ENCODE measurements around the gene CEBPE.
"Not testable (repeated sequence)": the region's sequence is repeated elsewhere in the genome, so short reads cannot be mapped to it uniquely, and the experiment has no call there.

CEBPE gene

DNA sequence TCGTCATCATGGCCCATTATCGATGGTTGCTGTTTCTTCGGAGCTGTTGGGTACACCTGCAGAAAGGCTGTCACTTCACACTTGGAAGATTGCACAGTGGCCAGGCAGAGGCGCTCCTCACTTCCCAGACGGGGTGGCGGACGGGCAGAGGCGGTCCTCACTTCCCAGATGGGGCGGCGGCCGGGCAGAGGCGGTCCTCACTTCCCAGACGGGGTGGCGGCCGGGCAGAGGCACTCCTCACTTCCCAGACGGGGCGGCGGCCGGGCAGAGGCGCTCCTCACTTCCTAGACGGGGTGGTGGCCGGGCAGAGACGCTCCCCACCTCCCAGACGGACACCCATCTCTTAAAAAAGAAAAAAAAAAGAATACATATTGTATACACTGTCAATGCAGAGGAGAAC lies 10.9 kb downstream of the CEBPE start:
- H3K4me3 ChIP-seq (ENCODE audit: low read depth in 1 of 2, low read length in 2 of 2); H3K36me3 ChIP-seq (ENCODE audit: control insufficient read depth in 1 of 2, insufficient read depth in 2 of 2, low read length in 2 of 2); H3K9me3 ChIP-seq (ENCODE audit: control insufficient read depth in 1 of 2, low read length in 2 of 2); H3K27ac ChIP-seq (ENCODE audit: low read length); H3K4me1 ChIP-seq (ENCODE audit: control insufficient read depth in 1 of 2, insufficient read depth in 2 of 2, low read length in 2 of 2); H3K27me3 ChIP-seq (ENCODE audit: low read depth, low read length): not testable (repeated sequence)

DNA sequence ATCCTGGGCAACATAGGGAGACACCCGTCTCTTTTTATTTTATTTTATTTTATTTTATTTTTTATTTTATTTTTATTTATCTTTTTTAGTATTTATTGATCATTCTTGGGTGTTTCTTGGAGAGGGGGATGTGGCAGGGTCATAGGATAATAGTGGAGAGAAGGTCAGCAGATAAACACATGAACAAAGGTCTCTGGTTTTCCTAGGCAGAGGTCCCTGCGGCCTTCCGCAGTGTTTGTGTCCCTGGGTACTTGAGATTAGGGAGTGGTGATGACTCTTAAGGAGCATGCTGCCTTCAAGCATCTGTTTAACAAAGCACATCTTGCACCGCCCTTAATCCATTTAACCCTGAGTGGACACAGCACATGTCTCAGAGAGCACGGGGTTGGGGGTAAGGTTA lies 11.4 kb downstream of the CEBPE start:
- H3K27me3 ChIP-seq (ENCODE audit: low read depth, low read length); H3K4me3 ChIP-seq (ENCODE audit: low read depth in 1 of 2, low read length in 2 of 2); H3K9me3 ChIP-seq (ENCODE audit: control insufficient read depth in 1 of 2, low read length in 2 of 2); H3K4me1 ChIP-seq (ENCODE audit: control insufficient read depth in 1 of 2, insufficient read depth in 2 of 2, low read length in 2 of 2); H3K36me3 ChIP-seq (ENCODE audit: control insufficient read depth in 1 of 2, insufficient read depth in 2 of 2, low read length in 2 of 2); H3K27ac ChIP-seq (ENCODE audit: low read length): not testable (repeated sequence)

DNA sequence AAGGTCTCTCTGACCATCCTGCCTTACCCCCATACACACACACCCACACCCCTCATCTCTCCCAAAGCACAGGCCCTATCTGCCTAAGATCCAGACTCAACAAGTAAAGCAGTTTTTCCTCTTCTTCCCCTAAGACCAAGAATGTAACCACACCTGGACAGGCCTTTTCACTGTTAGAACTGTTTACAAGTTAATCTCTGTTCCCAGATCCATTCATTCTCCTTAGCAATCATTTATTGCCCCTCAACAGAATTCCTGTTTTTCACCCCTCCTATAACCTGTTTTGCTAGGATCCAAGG lies 12.4 kb downstream of the CEBPE start:
- Histone ChIP-seq H3K4me3 (ENCODE audit: low read depth in 1 of 2, low read length in 2 of 2) (no peak overlapping the region), H3K27ac (ENCODE audit: low read length) (no peak overlapping the region), H3K27me3 (ENCODE audit: low read depth, low read length) (no peaks in the 10 kb centered on the region), H3K36me3 (ENCODE audit: control insufficient read depth in 1 of 2, insufficient read depth in 2 of 2, low read length in 2 of 2) (no peaks in the 10 kb centered on the region), H3K4me1 (ENCODE audit: control insufficient read depth in 1 of 2, insufficient read depth in 2 of 2, low read length in 2 of 2) (peaks cover 0 to 6% of the 10 kb centered on the region in 2 donors), H3K9me3 (ENCODE audit: control insufficient read depth in 1 of 2, low read length in 2 of 2) (no peaks in the 10 kb centered on the region)

DNA sequence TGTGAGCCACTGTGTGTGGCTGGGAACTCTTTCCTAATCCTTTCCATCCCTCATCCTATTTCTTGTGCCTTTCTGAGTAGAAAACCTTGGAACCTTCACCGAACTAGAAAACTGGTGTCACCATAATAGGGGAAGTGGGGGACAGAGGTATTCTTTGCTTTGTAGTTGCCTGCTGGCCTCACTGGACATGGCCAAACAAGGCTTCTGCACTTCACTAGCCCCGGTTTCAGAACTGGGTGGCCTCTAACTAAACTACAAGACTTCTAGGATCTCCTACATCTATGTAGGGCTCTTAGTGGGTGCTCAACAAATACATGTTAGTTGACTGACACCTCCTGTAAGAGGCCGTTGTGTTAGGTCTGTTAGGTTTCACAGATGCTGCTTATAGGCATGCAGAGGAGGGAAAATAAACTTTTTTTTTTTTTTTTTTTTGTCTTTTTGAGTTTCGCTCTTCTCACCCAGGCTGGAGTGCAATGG lies 13.7 kb downstream of the CEBPE start:
- Histone ChIP-seq H3K27me3 (ENCODE audit: low read depth, low read length) (no peaks in the 10 kb centered on the region), H3K36me3 (ENCODE audit: control insufficient read depth in 1 of 2, insufficient read depth in 2 of 2, low read length in 2 of 2) (no peaks in the 10 kb centered on the region), H3K4me1 (ENCODE audit: control insufficient read depth in 1 of 2, insufficient read depth in 2 of 2, low read length in 2 of 2) (peaks cover 0 to 6% of the 10 kb centered on the region in 2 donors), H3K27ac (ENCODE audit: low read length) (no peak overlapping the region), H3K4me3 (ENCODE audit: low read depth in 1 of 2, low read length in 2 of 2) (no peak overlapping the region), H3K9me3 (ENCODE audit: control insufficient read depth in 1 of 2, low read length in 2 of 2) (no peaks in the 10 kb centered on the region)

DNA sequence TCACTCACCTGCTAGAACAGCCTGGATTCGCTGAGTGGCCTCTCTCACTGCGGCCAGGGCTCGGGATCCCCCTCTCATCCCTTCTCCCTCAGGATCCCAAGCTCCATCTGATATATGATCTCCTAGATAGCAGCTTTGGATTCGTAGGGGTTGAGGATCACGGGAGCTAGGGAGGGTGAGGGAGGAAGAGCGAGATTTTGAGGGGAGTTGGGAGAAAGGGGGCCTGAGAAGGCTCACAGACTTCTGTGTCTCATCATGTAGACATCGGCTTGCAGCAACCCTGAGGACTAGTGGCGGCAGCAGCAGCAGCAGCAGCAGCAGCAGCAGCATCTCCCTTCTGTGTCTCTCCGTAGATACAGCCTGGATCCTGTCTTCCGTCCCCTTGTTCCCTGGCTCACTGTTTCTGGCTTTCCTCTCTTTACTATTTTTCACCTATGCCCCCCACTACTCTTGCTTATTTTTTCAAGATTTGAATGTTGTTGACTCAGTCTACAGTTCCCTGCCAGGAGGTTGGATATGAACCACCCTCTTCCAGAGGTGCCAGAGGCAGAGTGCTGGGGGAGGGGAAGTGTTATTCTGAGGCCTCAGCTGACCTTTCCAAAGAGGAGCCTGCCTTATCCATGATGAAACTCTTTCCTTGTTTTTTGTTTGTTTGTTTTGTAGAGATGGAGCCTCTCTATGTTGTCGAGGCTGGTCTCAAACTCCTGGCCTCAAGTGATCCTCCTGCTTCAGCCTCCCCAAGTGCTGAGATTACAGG lies 14.3 kb downstream of the CEBPE start, which contains the start of gene CIROP:
Gene CIROP, minus strand, starts transcription at position 399 of the 757 bp plus-strand sequence. Its CDS starts 69 bp downstream, at position 330.
- H3K27ac ChIP-seq (ENCODE audit: low read length), result no peak within 1 kb of the TSS
- H3K36me3 ChIP-seq (ENCODE audit: control insufficient read depth in 1 of 2, insufficient read depth in 2 of 2, low read length in 2 of 2), result no peaks in the 10 kb centered on the region

DNA sequence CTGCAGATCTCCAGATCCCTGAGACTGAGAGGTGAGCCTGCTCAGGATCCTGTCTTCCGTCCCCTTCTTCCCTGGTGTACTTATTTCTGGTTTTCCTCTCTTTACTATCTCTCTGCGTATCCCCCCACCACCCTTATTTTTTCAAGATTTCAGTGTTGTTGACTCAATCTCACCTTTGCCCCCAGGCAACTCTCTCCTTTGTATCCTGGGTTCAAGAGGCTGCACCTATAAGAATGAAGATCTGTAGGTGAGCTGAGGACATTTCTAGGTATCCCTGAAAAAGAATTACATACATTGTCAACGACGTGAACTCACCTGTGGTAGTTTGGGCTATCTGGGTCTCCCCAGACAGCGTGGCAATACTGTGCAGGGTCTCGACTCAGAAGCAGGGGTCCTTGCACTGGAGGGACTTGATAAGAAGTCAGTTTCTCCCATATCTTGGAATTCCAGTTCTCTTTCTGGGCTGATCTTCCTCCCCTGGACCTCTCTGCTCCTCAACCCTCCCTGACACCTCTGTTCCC lies 14.9 kb downstream of the CEBPE start:
- H3K27me3 ChIP-seq (ENCODE audit: low read depth, low read length), result no peaks in the 10 kb centered on the region
- H3K27ac ChIP-seq (ENCODE audit: low read length), result no peak overlapping the region
- H3K4me3 ChIP-seq (ENCODE audit: low read depth in 1 of 2, low read length in 2 of 2), result no peak overlapping the region
- H3K9me3 ChIP-seq (ENCODE audit: control insufficient read depth in 1 of 2, low read length in 2 of 2), result no peaks in the 10 kb centered on the region
- peaks cover 0 to 3% of the 10 kb centered on the region in 2 donors for H3K36me3 ChIP-seq (ENCODE audit: control insufficient read depth in 1 of 2, insufficient read depth in 2 of 2, low read length in 2 of 2)
- H3K4me1 ChIP-seq (ENCODE audit: control insufficient read depth in 1 of 2, insufficient read depth in 2 of 2, low read length in 2 of 2), result peaks cover 0 to 6% of the 10 kb centered on the region in 2 donors

More for the DNA sequence above, 14.3 kb downstream of the CEBPE start, which contains the start of gene CIROP:
- Histone ChIP-seq H3K4me1 (ENCODE audit: control insufficient read depth in 1 of 2, insufficient read depth in 2 of 2, low read length in 2 of 2) (peaks cover 0 to 6% of the 10 kb centered on the region in 2 donors), H3K4me3 (ENCODE audit: low read depth in 1 of 2, low read length in 2 of 2) (no peak within 1 kb of the TSS), H3K9me3 (ENCODE audit: control insufficient read depth in 1 of 2, low read length in 2 of 2) (no peaks in the 10 kb centered on the region), H3K27me3 (ENCODE audit: low read depth, low read length) (no peaks in the 10 kb centered on the region)

DNA sequence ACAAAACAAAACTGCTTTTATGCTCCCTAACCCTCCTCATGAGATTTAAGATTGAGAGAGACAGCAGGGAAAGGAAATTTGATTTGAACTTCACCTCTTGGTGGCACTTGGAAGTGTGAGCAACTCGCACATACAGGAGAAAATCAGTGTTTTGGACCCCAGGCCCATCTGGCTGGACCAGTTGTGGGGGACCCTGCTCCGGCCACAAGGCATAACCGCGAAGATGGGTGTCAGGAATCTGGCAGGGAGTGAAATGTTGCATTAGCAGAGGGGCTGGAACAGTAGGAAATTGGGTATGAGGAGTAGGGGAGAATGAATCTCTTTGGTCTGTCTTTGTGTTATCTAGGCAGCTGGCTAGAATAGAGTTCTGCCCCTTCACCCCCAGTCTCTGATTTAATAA lies 15.5 kb downstream of the CEBPE start:
- H3K9me3 ChIP-seq (ENCODE audit: control insufficient read depth in 1 of 2, low read length in 2 of 2), result no peaks in the 10 kb centered on the region
- peaks cover 0 to 6% of the 10 kb centered on the region in 2 donors for H3K4me1 ChIP-seq (ENCODE audit: control insufficient read depth in 1 of 2, insufficient read depth in 2 of 2, low read length in 2 of 2)
- H3K27me3 ChIP-seq (ENCODE audit: low read depth, low read length), result no peaks in the 10 kb centered on the region
- H3K36me3 ChIP-seq (ENCODE audit: control insufficient read depth in 1 of 2, insufficient read depth in 2 of 2, low read length in 2 of 2), result peaks cover 5 to 8% of the 10 kb centered on the region in 2 donors
- no peak overlapping the region for H3K4me3 ChIP-seq (ENCODE audit: low read depth in 1 of 2, low read length in 2 of 2)
- H3K27ac ChIP-seq (ENCODE audit: low read length), result no peak overlapping the region

DNA sequence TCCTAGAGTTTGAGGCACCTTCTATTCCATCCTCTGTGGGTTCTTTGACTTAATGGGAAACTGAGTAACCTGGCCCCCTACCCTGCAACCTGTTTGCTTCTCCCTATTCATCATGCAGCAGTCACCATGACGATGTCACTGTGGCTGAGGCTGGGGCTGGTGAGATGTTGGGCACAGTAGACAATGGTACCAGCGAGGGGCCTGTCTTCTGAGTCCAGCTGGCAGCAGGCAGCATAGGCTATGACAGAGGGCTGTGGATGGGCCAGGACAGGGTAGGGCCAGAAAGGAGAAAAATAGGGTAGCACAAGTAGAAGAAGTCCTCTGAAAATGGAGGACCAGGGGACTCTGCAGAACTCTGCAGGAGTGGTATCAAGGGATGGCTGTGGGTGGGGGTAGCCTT lies 16.3 kb downstream of the CEBPE start:
- peaks cover under 1 to 10% of the 10 kb centered on the region in 2 donors for H3K4me1 ChIP-seq (ENCODE audit: control insufficient read depth in 1 of 2, insufficient read depth in 2 of 2, low read length in 2 of 2)
- H3K4me3 ChIP-seq (ENCODE audit: low read depth in 1 of 2, low read length in 2 of 2), result no peak overlapping the region
- H3K27ac ChIP-seq (ENCODE audit: low read length), result no peak overlapping the region
- peaks cover 13 to 16% of the 10 kb centered on the region in 2 donors for H3K36me3 ChIP-seq (ENCODE audit: control insufficient read depth in 1 of 2, insufficient read depth in 2 of 2, low read length in 2 of 2)
- no peaks in the 10 kb centered on the region for H3K27me3 ChIP-seq (ENCODE audit: low read depth, low read length)
- H3K9me3 ChIP-seq (ENCODE audit: control insufficient read depth in 1 of 2, low read length in 2 of 2), result no peaks in the 10 kb centered on the region

DNA sequence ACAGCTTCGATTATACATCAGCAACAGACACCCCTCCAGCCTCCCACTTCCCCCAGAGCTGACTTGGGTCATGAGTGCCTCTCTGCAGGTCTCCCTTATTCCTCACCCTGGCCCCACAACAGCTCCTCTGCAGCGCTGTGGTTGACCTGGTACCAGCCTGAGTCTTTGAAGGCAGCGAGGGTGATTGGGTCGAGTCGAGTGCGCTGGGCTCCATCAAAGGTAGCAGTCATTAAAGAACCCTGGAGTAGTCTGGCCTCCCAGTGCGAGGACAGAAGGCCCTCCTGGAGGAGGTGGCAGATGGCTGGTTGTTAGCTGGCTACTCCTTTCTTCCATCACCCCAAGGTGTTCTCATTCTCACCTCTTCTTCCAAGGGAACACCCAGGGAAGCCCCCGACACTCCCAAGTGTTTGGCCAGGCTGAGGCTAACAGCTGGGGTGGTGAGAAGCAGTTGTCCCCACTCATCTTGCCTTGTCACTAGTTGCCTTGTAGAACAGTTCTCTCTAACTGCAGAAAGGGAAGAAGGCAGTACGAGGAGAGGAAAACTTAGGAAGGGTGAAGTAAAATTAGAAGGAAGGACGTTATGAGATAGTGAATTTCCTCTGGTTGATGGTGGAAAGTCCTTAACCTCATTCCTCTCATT lies 16.9 kb downstream of the CEBPE start:
- H3K4me1 ChIP-seq (ENCODE audit: control insufficient read depth in 1 of 2, insufficient read depth in 2 of 2, low read length in 2 of 2), result peaks cover 7 to 17% of the 10 kb centered on the region in 2 donors
- H3K9me3 ChIP-seq (ENCODE audit: control insufficient read depth in 1 of 2, low read length in 2 of 2), result no peaks in the 10 kb centered on the region
- H3K27ac ChIP-seq (ENCODE audit: low read length), result no peak overlapping the region
- no peaks in the 10 kb centered on the region for H3K27me3 ChIP-seq (ENCODE audit: low read depth, low read length)
- peaks cover 17 to 18% of the 10 kb centered on the region in 2 donors for H3K36me3 ChIP-seq (ENCODE audit: control insufficient read depth in 1 of 2, insufficient read depth in 2 of 2, low read length in 2 of 2)
- H3K4me3 ChIP-seq (ENCODE audit: low read depth in 1 of 2, low read length in 2 of 2), result no peak overlapping the region

DNA sequence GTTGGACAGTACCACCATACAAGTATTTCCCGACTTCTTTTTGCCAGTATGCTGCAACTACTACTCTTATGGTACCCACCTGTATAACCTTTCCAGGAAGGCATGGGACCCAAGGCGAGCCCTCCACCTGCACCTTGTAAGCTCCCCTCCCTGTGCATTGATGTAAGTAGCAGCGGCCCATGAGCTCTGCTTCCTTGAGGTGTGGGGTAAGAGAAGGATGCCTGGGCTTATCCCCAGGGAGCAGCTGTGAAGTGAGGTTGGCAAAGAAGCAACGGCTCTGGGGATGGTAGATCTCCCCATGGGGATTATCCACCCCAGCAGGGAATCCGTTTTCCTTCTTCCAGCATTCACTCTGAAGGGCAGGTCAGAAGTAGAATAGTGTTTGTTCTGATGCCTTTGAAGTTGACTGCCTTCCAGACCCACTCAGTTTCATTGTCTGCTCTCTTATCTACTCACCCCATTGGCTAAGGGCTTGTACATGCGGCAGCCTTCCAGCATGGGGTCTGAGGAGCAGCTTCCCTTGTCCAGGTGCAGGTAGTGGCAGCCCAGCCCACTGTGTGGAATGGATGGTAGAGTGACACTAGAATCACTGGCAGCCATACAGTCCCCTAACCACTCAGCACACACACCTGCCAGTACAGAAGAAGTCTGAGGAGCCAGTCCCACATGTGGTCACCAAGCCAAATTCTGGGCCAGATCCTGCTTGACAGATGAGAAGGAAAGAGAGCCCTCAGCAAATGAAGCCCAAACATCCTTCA lies 17.7 kb downstream of the CEBPE start:
- Histone ChIP-seq H3K9me3 (ENCODE audit: control insufficient read depth in 1 of 2, low read length in 2 of 2) (no peaks in the 10 kb centered on the region), H3K27me3 (ENCODE audit: low read depth, low read length) (no peaks in the 10 kb centered on the region), H3K4me3 (ENCODE audit: low read depth in 1 of 2, low read length in 2 of 2) (no peak overlapping the region), H3K36me3 (ENCODE audit: control insufficient read depth in 1 of 2, insufficient read depth in 2 of 2, low read length in 2 of 2) (peaks cover 17 to 18% of the 10 kb centered on the region in 2 donors), H3K27ac (ENCODE audit: low read length) (no peak overlapping the region), H3K4me1 (ENCODE audit: control insufficient read depth in 1 of 2, insufficient read depth in 2 of 2, low read length in 2 of 2) (peaks cover 13 to 25% of the 10 kb centered on the region in 2 donors)

DNA sequence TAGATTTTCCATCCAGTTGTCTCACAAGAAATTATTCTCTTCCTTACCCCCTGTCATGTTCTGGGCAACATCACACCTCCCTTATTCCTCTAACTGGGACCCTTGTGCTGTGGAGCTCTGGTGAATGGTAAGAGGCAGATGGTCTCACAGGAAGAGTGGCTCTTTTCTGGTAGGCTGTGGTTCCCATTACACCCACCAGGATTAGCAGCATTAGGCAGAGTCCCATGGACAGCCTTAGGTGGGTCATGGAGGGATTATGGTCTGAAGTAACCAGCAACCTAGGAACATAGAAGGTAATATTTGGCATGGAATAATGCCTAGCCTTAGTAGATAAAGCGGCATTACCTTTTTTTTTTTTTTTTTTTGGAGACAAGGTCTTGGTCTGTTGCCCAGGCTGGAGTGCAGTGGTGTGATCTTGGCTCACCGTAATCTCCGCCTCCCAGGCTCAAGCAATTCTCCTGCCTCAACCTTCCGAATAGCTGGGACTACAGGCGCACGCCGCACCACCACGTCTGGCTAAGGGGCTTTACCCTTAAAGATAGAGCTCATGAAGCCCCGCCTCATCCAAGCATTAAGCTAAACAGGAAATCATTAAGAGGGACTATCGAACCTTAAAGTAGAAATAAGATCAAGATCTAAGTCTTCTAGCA lies 19.7 kb downstream of the CEBPE start:
- no peak overlapping the region for H3K27ac ChIP-seq (ENCODE audit: low read length)

More for the DNA sequence above, 19.7 kb downstream of the CEBPE start:
- Histone ChIP-seq H3K27me3 (ENCODE audit: low read depth, low read length) (no peaks in the 10 kb centered on the region), H3K4me3 (ENCODE audit: low read depth in 1 of 2, low read length in 2 of 2) (no peak overlapping the region), H3K36me3 (ENCODE audit: control insufficient read depth in 1 of 2, insufficient read depth in 2 of 2, low read length in 2 of 2) (peaks cover 17 to 21% of the 10 kb centered on the region in 2 donors), H3K4me1 (ENCODE audit: control insufficient read depth in 1 of 2, insufficient read depth in 2 of 2, low read length in 2 of 2) (peaks cover 13 to 19% of the 10 kb centered on the region in 2 donors), H3K9me3 (ENCODE audit: control insufficient read depth in 1 of 2, low read length in 2 of 2) (no peaks in the 10 kb centered on the region)

All from muscle layer of duodenum (tissue), 2 donors.